Right lobe of liver (tissue), 6 donors: Measurements from ENCODE around the gene STH. TPM values are rescaled to one million over a fixed set of nuclear protein-coding genes. Genes with fewer than 3 reads are reported as not detected.

ENCODE experiments used
- ATAC-seq, 4 donors: fragments of 200-7000 bp; cut with Tn5 transposase; one replicate each; pipeline ENCODE4 v1.9.1; 2020; ENCODE audit warnings: mild to moderate bottlenecking in 4 of 4, moderate library complexity in 4 of 4
- DNase-seq, 3 donors: peaks; one replicate each; pipeline ENCODE4 v3.0.0-alpha.2; 2020
- H3K27ac ChIP-seq, 3 donors: fragments of 200-600 bp; one replicate each; pipeline ENCODE4 v1.8.0; 2022
- H3K27me3 ChIP-seq, 2 donors: fragments of 200-600 bp; one replicate each; pipeline ENCODE4 v1.8.0; 2022
- H3K36me3 ChIP-seq, 4 donors: fragments of 200-600 bp; sonication (generic) in 1 of 4; one replicate each; pipeline versions ENCODE4 v1.5.1 to v1.8.0; 2017 to 2022; ENCODE audit warnings: control low read depth in 1 of 4
- H3K4me1 ChIP-seq, 4 donors: fragments of 200-600 bp; sonication (generic) in 1 of 4; one replicate each; pipeline versions ENCODE4 v1.5.1 to v1.8.0; 2017 to 2022; ENCODE audit warnings: control low read depth in 1 of 4
- H3K4me3 ChIP-seq, 3 donors: fragments of 200-600 bp; one replicate each; pipeline ENCODE4 v1.8.0; 2022
- H3K9me3 ChIP-seq, 4 donors: fragments of 200-600 bp; sonication (generic) in 1 of 4; one replicate each; pipeline versions ENCODE4 v1.5.1 to v1.8.0; 2017 to 2022; ENCODE audit warnings: control low read depth in 1 of 4
- CTCF ChIP-seq, 4 donors: fragments of 200-600 bp in 3 of 4; fragments of 450-650 bp in 1 of 4; IDR thresholded peaks; one replicate each; pipeline versions ENCODE4 v1.5.1 to v1.8.0; 2016 to 2022; ENCODE audit warnings: antibody characterized with exemption in 4 of 4, mild to moderate bottlenecking in 2 of 4
- POLR2A ChIP-seq: fragments of 450-650 bp; IDR thresholded peaks from one replicate; pipeline ENCODE4 v1.6.1; 2017; ENCODE audit warnings: antibody characterized with exemption, mild to moderate bottlenecking
- WGBS: methylation state at CpG from one replicate; pipeline ENCODE4 v1.1.6; 2018; ENCODE audit warnings: low coverage, low lambda C conversion rate; ENCODE audit not compliant: insufficient coverage; ENCODE audit errors: missing lambda C conversion rate; 5-methylcytosine and 5-hydroxymethylcytosine counted together
- intact Hi-C, 2 donors: fragments of 100-400 bp; cut with DNase I; formaldehyde crosslinking; loops; one replicate each; pipeline versions ENCODE4 v1.11.2 to v1.14.1; 2022
- total RNA-seq, 6 experiments: library from RNA; depleted of rRNA in 2 of 6; stranded (reverse); fragments of >200 nt in 2 of 6; fragmentation: NEBNext Ultra II Directional in 3 of 6; extraction: Animal tissue kit (Norgen Biotek cat#: 25700) in 3 of 6; gene quantifications; one replicate each; pipeline versions ENCODE4 v1.1.0 to v1.2.4, GENCODE V29; 2016 to 2023
- donor health status: DM: no; HTN: yes; CAD: no.
- donor health status: DM: no; HTN: no; CAD: no.
- donor health status: DM: no; HTN: no; CAD: no.
- donor health status: DM: no; HTN: yes; CAD: no.
- donor health status: DM: no; HTN: yes; CAD: no.

Gene STH
- total RNA-seq, 6 experiments from 2014 or later, result not detected

- 92% methylated on average over 6 of the region's 10 CpGs for whole genome bisulfite sequencing
- no peaks in the 10 kb centered on the region for H3K9me3 ChIP-seq
- no peak for DNase-seq
- H3K27me3 ChIP-seq, result no peaks in the 10 kb centered on the region
- peaks cover 0 to 4% (median 0%) of the 10 kb centered on the region in 4 donors for H3K36me3 ChIP-seq
- H3K4me3 ChIP-seq, result no peak overlapping the region
- H3K4me1 ChIP-seq, result no peaks in the 10 kb centered on the region
- no peak overlapping the region for H3K27ac ChIP-seq
- no peak for ATAC-seq
- intact Hi-C loops, result no loop called here
- TF ChIP-seq POLR2A (no peak), CTCF (IDR thresholded peaks at IDR 0.05) (no peak)
These were observed 26.0 kb downstream of the STH start for GRCh38 chr17:46025060-46025459.

GRCh38 chr17:46025510-46026165, 26.6 kb downstream of the STH start:
- H3K9me3 ChIP-seq, result no peaks in the 10 kb centered on the region
- no peak overlapping the region for H3K4me3 ChIP-seq
- DNase-seq, result no peak
- intact Hi-C loops, result no loop called here
- no peak overlapping the region for H3K27ac ChIP-seq
- WGBS, result 76% methylated on average over 3 of the region's 8 CpGs
- no peak for ATAC-seq
- no peaks in the 10 kb centered on the region for H3K27me3 ChIP-seq
- TF ChIP-seq CTCF (IDR thresholded peaks at IDR 0.05) (no peak), POLR2A (no peak)
- no peaks in the 10 kb centered on the region for H3K4me1 ChIP-seq
- H3K36me3 ChIP-seq, result peaks cover 0 to 10% (median 2%) of the 10 kb centered on the region in 4 donors

GRCh38 chr17:46026166-46027047, 27.4 kb downstream of the STH start:
- DNase-seq, result no peak

More at GRCh38 chr17:46026166-46027047, 27.4 kb downstream of the STH start:
- Histone ChIP-seq H3K27ac (no peak overlapping the region), H3K4me1 (no peaks in the 10 kb centered on the region), H3K27me3 (no peaks in the 10 kb centered on the region), H3K4me3 (no peak overlapping the region), H3K36me3 (peaks cover 0 to 17% (median 4%) of the 10 kb centered on the region in 4 donors), H3K9me3 (no peaks in the 10 kb centered on the region)
- 67% methylated on average over 1 of the region's 17 CpGs for WGBS
- no peak for TF ChIP-seq CTCF (IDR thresholded peaks at IDR 0.05)
- no peak for TF ChIP-seq POLR2A
- intact Hi-C loops, result no loop called here
- ATAC-seq, result peak; percentile 27 to 60 (median 44)
